GM18870 (cell line): ENCODE results near the gene GUCY1A1.

Source experiments
- ATAC-seq: cut with Tn5 transposase; IDR thresholded peaks from one replicate; pipeline ENCODE4 v1.9.1; 2021; ENCODE audit warnings: moderate library complexity; ENCODE audit not compliant: unreplicated experiment

The GUCY1A1 gene

GRCh38 chr4:155772459-155773195 lies 106.0 kb downstream of the GUCY1A1 start:
- no peak for ATAC-seq

- no peak for ATAC-seq
Observed at GRCh38 chr4:155773196-155773800, 106.7 kb downstream of the GUCY1A1 start.

GRCh38 chr4:155774033-155774432 lies 107.4 kb downstream of the GUCY1A1 start:
- ATAC-seq = no peak

GRCh38 chr4:155777971-155778735 lies 111.5 kb downstream of the GUCY1A1 start:
- no peak for ATAC-seq

GRCh38 chr4:155780775-155781174 lies 114.1 kb downstream of the GUCY1A1 start:
- no peak for ATAC-seq

GRCh38 chr4:155781249-155781831 lies 114.7 kb downstream of the GUCY1A1 start:
- no peak for ATAC-seq
